SK-N-MC (cell line): ENCODE data around the gene FAM210A.

Source experiments
- DNase-seq: peaks from one replicate; pipeline ENCODE4 v3.0.0-alpha.2; 2011; ENCODE audit warnings: low read depth, low spot score
- H3K27ac ChIP-seq: fragments of 200-600 bp; sonication (generic); 2 replicates; pipeline ENCODE4 v1.5.1; 2016; ENCODE audit warnings: mixed run types
- H3K36me3 ChIP-seq: fragments of 200-600 bp; sonication (generic); 2 replicates; pipeline ENCODE4 v1.6.1; 2017; ENCODE audit warnings: antibody characterized with exemption, low read length, mixed read lengths; ENCODE audit not compliant: insufficient read depth
- H3K4me3 ChIP-seq: fragments of 200-600 bp; sonication (generic); 2 replicates; pipeline ENCODE4 v1.5.1; 2016
- H3K9ac ChIP-seq: fragments of 200-600 bp; sonication (generic); 2 replicates; pipeline ENCODE4 v1.8.0; 2017; ENCODE audit warnings: mixed run types, mixed read lengths; ENCODE audit not compliant: insufficient read length
- H3K9me3 ChIP-seq: fragments of 200-600 bp; sonication (generic); 2 replicates; pipeline ENCODE4 v1.6.1; 2017; ENCODE audit warnings: low read depth, mild to moderate bottlenecking, antibody characterized with exemption, low read length, moderate library complexity, mixed read lengths
- EZH2 ChIP-seq: fragments of 200-600 bp; sonication (generic); IDR thresholded peaks from one replicate; pipeline ENCODE4 v1.6.1; 2017; ENCODE audit warnings: antibody characterized with exemption
- FOXP2 ChIP-seq: optimal IDR thresholded peaks from 2 replicates; pipeline ENCODE3; 2011; ENCODE audit warnings: mild to moderate bottlenecking, moderate library complexity; ENCODE audit not compliant: insufficient read depth; ENCODE audit errors: extremely low read length, control extremely low read depth
- POLR2AphosphoS5 ChIP-seq: IDR thresholded peaks from 2 replicates; pipeline ENCODE4 v1.6.1; 2012; ENCODE audit warnings: mild to moderate bottlenecking, low read depth, low read length, borderline replicate concordance

Gene FAM210A

DNA sequence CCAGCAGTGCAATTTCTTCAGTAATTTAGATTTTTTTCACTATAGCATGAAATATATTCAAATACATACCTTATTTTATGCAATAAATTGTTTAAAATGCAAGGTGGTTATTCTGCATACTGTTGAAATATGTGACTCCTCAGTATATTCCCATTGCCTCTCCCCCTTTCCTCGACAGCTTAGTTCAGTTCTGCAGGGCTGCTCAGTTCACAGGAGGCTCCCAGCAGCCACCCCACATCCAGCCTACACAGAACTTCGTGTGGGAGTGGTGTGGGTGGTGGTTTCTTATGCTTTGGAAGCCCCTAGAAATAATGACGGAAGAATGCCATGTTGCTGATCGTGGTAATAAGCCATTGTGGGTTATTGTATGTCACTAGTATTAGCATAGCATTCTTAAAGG lies 79.7 kb downstream of the FAM210A start:
- TF ChIP-seq FOXP2 (no peak), EZH2 (no peak), POLR2AphosphoS5 (no peak)
- Histone ChIP-seq H3K4me3 (no peak overlapping the region), H3K9me3 (no peaks in the 10 kb centered on the region), H3K27ac (no peak overlapping the region), H3K36me3 (no peaks in the 10 kb centered on the region), H3K9ac (no peak overlapping the region)
- no peak for DNase-seq

DNA sequence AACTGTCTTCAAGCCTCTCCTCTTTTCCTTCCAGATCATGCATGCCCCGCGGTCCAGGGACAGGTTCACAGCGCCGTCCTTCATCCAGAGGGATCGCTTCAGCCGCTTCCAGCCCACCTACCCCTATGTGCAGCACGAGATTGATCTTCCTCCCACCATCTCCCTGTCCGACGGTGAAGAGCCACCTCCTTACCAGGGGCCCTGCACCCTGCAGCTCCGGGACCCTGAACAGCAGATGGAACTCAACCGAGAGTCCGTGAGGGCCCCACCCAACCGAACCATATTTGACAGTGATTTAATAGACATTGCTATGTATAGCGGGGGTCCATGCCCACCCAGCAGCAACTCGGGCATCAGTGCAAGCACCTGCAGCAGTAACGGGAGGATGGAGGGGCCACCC lies 81.3 kb downstream of the FAM210A start:
- H3K4me3 ChIP-seq: no peak overlapping the region
- H3K36me3 ChIP-seq: no peaks in the 10 kb centered on the region
- no peak overlapping the region for H3K27ac ChIP-seq
- TF ChIP-seq FOXP2 (no peak), POLR2AphosphoS5 (no peak), EZH2 (no peak)
- H3K9me3 ChIP-seq: no peaks in the 10 kb centered on the region
- no peak overlapping the region for H3K9ac ChIP-seq
- DNase-seq: no peak

DNA sequence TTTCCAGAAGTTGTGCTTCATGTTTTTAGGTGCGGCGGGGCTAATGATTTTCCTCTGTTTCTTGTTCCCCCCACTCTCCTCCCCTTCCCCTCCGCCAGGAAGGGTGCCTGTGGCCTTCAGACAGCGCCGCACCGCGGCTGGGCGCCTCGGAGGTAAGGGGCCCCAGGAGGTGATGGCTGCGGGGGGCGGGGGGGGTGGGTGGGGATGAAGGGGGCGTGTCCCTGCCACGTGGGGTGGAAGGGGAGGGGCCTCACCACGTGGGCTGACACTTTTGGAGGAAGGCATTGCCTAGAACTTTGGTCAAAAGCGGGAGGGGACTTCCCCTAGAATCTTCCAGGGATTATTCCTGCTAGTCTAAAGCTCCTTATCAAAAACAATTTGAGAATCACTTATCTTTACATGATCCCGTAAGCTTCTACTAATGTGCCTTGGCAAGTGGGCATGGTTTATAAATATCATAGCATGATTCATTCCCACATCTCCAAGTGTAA lies 83.1 kb downstream of the FAM210A start:
- TF ChIP-seq FOXP2: no peak
- TF ChIP-seq POLR2AphosphoS5: no peak
- TF ChIP-seq EZH2: no peak
- H3K36me3 ChIP-seq: no peaks in the 10 kb centered on the region
- no peaks in the 10 kb centered on the region for H3K9me3 ChIP-seq
- DNase-seq: no peak
- H3K4me3 ChIP-seq: no peak overlapping the region
- H3K9ac ChIP-seq: no peak overlapping the region
- no peak overlapping the region for H3K27ac ChIP-seq

DNA sequence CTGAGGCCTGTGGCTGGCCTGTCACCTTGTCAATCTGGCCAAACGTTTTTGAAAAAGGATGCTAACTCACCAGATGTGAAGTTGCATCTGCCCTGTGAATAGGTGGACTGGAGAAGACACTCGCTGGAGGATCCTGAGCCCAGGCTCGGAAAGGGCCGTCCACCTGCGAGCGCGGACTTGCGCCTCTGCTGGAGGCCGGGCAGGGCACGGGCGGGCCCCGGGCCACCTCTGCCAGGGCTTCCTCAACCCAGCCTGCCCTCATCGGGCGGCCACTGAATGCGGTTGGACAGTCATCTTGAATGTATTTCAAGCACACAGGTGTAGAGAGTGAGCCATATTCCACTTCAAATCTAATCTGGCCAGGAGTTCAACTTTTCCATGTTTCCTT lies 83.9 kb downstream of the FAM210A start:
- Histone ChIP-seq H3K27ac (no peak overlapping the region), H3K4me3 (no peak overlapping the region), H3K9ac (no peak overlapping the region), H3K36me3 (no peaks in the 10 kb centered on the region), H3K9me3 (no peaks in the 10 kb centered on the region)
- no peak for DNase-seq
- TF ChIP-seq FOXP2 (no peak), EZH2 (no peak), POLR2AphosphoS5 (no peak)

DNA sequence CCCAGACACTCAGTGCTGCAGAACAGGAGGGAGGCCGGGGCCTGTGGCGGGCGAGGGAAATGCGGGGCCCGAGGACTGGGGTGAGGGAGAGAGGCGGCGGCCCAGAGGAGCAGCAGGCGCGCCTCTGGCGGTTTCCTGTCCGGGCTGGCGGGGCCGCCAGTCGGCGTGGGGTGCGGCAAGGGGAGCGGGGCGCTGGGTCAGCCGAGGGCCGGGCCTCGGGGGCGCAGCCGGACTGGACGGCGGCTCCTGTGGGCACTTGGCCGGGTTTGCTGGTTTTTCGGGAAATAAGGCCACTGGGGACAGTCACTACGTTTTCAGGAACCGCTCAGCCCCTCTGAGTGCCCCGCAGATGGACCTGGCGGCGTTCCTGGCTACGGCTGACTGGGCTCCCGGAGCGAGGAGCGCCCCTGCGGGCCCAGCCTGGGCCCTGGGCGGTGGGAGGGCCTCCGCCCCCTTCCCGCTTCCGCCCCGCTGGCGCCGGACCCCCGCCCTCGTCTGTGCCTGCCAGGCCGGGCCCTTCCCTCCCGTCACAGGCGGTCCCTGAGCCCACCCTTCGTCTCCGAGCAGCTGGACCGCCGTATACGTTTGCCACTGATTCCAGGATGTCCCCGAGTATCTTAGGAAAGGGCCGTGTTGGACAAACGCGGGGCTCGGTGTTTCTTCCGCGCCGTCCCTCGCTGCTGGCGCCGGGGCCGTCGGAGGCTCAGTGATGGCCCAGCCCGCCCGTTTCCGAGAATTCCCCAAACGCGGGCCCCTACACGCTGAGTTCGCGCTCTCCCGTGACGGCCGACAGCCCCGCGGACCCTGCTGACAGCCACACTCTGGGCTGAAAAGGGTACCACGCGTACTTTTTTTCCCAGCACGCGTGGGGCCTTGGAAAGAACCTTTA lies 84.6 kb downstream of the FAM210A start:
- TF ChIP-seq FOXP2 (no peak), EZH2 (no peak), POLR2AphosphoS5 (no peak)
- Histone ChIP-seq H3K9me3 (no peaks in the 10 kb centered on the region), H3K27ac (no peak overlapping the region), H3K9ac (no peak overlapping the region), H3K36me3 (no peaks in the 10 kb centered on the region), H3K4me3 (no peak overlapping the region)
- no peak for DNase-seq

DNA sequence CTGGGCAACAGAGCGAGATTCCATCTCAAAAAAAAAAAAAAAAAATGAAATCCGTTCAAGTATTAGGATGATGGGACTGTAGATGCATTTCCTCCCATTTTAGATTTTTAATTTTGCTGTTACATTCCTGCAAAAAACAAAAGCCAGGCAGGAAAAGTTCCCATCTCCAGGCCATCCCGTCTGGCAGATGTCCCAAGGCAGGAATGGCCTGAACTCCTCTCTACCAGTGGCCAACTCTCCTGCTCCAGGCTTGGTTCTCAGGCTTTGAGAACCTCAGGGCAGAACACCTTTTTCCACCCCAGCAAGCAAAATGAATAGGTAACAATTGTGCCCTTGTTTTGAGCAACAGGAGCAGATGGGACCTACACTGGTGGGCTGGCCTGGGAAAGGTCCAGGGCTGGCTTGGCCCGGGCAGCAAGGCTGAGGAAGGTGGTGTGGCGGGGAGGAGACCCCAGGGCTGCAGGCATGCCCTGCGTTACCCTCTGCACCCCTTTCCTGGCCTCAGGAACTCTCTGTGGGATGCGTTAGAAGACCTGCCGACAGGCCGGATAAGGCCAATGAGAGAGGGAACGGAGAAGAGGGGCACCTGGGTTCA lies 86.0 kb downstream of the FAM210A start:
- Histone ChIP-seq H3K36me3 (no peaks in the 10 kb centered on the region), H3K9ac (no peak overlapping the region), H3K27ac (no peak overlapping the region), H3K4me3 (no peak overlapping the region), H3K9me3 (no peaks in the 10 kb centered on the region)
- no peak for TF ChIP-seq FOXP2
- TF ChIP-seq EZH2: no peak
- no peak for TF ChIP-seq POLR2AphosphoS5
- DNase-seq: no peak

DNA sequence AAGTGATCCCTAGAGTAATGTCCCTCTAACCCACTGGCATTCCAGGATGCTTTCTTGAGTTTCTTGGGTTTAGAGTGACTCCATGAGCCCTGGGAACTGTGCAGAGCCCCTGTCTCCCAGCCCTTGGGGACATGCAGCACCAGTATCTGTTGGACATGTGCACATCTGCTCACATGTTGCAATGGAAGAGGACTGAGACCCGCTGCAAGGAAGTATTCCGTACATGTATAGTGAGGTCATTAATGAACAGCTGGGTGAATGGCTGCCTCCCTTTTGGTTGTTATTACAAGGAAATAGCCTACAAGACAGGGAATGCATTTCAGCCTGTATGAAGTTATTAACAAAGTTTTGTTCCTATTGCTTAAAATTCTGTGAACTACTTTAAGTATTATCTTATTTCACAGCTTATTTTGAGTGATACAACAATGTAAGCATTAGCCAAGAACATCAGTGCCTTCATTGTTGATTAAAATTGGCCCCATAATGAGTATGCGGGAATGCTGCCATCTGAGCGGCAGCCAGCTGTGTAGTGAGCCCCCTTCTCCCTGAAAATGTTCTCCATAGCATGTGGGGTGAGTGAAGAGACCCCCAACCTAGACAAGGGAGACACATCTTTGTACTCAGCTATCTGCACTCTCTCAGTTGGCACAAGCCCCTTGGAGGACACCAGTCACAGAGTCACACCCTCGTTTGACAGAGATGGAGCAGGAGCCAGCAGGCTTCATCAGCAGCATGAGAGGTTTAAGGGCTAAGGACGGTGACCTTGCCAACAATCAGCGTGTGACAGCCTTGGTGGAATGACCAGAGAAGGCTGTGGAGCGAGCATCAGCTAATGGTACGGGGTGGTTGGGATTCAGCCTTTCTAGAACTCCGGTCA lies 87.4 kb downstream of the FAM210A start:
- TF ChIP-seq POLR2AphosphoS5 (no peak), EZH2 (no peak)
- DNase-seq: no peak
- Histone ChIP-seq H3K36me3 (no peaks in the 10 kb centered on the region), H3K9ac (no peak overlapping the region), H3K27ac (no peak overlapping the region), H3K4me3 (no peak overlapping the region), H3K9me3 (no peaks in the 10 kb centered on the region)

DNA sequence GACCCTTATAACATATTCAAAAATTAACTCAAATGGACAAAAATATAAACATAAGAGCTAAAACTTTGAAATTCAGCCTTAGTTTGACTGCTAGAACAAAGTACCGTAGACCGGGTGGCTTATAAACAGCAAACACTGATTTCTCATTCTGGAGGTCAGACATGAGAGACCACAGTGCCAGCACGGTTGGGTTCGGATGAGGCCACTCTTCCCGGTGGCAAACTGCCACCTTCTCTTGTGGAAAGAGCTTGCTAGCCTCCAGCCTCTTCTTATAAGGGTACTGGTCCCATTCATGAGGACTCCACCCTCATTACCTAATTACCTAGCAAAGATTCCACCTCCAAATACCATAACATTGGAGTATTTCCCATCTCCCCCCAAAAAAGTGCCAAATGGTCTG lies 91.3 kb downstream of the FAM210A start:
- Histone ChIP-seq H3K36me3 (no peaks in the 10 kb centered on the region), H3K9ac (no peak overlapping the region), H3K9me3 (no peaks in the 10 kb centered on the region), H3K27ac (no peak overlapping the region), H3K4me3 (no peak overlapping the region)
- TF ChIP-seq FOXP2 (no peak), EZH2 (no peak), POLR2AphosphoS5 (no peak)
- no peak for DNase-seq
